ENCODE results near the gene TLR6.

DNA sequence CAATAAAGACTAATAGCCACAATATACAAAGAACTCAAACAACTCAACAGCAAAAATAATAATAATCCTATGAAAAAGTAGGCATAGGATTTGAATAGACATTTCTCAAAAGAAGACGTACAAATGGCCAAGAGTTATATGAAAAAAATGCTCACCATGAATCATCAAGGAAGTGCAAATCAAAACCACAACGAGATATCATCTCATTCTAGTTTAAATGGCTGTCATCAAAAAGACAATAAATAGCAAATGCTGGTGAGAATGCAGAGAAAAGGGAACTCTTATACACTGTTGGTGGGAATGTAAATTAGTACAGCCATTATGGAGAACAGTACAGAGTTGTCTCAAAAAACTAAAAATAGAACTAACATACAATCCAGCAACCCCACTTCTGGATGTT is 18.8 kb downstream of the TLR6 start:
- TF ChIP-seq, protein P1, sequence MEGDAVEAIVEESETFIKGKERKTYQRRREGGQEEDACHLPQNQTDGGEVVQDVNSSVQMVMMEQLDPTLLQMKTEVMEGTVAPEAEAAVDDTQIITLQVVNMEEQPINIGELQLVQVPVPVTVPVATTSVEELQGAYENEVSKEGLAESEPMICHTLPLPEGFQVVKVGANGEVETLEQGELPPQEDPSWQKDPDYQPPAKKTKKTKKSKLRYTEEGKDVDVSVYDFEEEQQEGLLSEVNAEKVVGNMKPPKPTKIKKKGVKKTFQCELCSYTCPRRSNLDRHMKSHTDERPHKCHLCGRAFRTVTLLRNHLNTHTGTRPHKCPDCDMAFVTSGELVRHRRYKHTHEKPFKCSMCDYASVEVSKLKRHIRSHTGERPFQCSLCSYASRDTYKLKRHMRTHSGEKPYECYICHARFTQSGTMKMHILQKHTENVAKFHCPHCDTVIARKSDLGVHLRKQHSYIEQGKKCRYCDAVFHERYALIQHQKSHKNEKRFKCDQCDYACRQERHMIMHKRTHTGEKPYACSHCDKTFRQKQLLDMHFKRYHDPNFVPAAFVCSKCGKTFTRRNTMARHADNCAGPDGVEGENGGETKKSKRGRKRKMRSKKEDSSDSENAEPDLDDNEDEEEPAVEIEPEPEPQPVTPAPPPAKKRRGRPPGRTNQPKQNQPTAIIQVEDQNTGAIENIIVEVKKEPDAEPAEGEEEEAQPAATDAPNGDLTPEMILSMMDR (IDR thresholded peaks at IDR 0.05): no peak
- no peak for TF ChIP-seq POLR2A (IDR thresholded peaks at IDR 0.05)
